HCT116 (cell line): ENCODE results near the gene ADD1. TPM values are rescaled to one million over a fixed set of nuclear protein-coding genes. Genes with fewer than 3 reads are reported as not detected.

Source experiments
- ATAC-seq: fragments of 200-7000 bp; cut with Tn5 transposase; 2 replicates; pipeline ENCODE4 v1.9.1; 2020; ENCODE audit warnings: mild to moderate bottlenecking, moderate library complexity
- BruUV-seq: library from RNA; stranded (reverse); fragments of 400-500 nt; replicated peaks from 2 replicates; lab custom pipeline; 2021; lab: Mats Ljungman, UMichigan
- CTCF ChIA-PET: fragments of 300-600 bp; sonication (Branson Sonifier 250); formaldehyde crosslinking; loops from one replicate; lab custom pipeline; 2021; ENCODE audit warnings: antibody characterized with exemption; lab: Charles Lee
- POLR2A ChIA-PET: fragments of 300-600, 350-600 bp; sonication (Branson Sonifier 250); formaldehyde crosslinking; loops from one replicate; lab custom pipeline; 2021; ENCODE audit warnings: antibody characterized with exemption; lab: Charles Lee
- RAD21 ChIA-PET, 2 experiments: fragments of 300-600 bp; sonication (Branson Sonifier 250); formaldehyde crosslinking; loops; one replicate each; lab custom pipeline; 2023; ENCODE audit warnings: low total read pairs in 2 of 2; ENCODE audit not compliant: uncharacterized antibody in 2 of 2, unreplicated experiment in 2 of 2, low non-redundant PET in 1 of 2; lab: Charles Lee
- DNase-seq: peaks from one replicate; pipeline ENCODE4 v3.0.0-alpha.2; 2010; ENCODE audit warnings: low read depth, low spot score
- H2AFZ ChIP-seq: fragments of 200-600 bp; shearing (Covaris generic), sonication (generic); 2 replicates; pipeline ENCODE4 v1.6.1; 2017; ENCODE audit warnings: low read depth, mixed run types, mixed read lengths, antibody characterized with exemption, low read length; ENCODE audit not compliant: poor library complexity, severe bottlenecking
- H3K27ac ChIP-seq: 2 replicates; pipeline ENCODE4 v1.5.1; 2012; ENCODE audit warnings: low read depth, low read length
- H3K27me3 ChIP-seq: fragments of 200-600 bp; sonication (generic); 2 replicates; pipeline ENCODE4 v1.6.1; 2016; ENCODE audit warnings: mixed run types, low read length, mixed read lengths; ENCODE audit not compliant: insufficient read depth
- H3K36me3 ChIP-seq, 2 experiments: fragments of 200-500 bp in 1 of 2; fragments of 200-600 bp in 1 of 2; sonication (Bioruptor generic) in 1 of 2; sonication (generic) in 1 of 2; 2 replicates each; pipeline versions ENCODE4 v1.5.1 to v1.6.1; 2014 to 2016; ENCODE audit warnings: low read length in 2 of 2, inconsistent platforms in 1 of 2, mixed read lengths in 1 of 2, mixed run types in 1 of 2; ENCODE audit not compliant: insufficient read depth in 2 of 2, control insufficient read depth in 1 of 2
- H3K4me1 ChIP-seq, 2 experiments: fragments of 200-600 bp in 1 of 2; sonication (generic) in 1 of 2; 2 replicates each; pipeline versions ENCODE4 v1.5.1 to v1.6.1; 2012 to 2017; ENCODE audit warnings: low read length in 2 of 2, inconsistent platforms in 1 of 2, mild to moderate bottlenecking in 1 of 2, mixed read lengths in 1 of 2, mixed run types in 1 of 2, moderate library complexity in 1 of 2; ENCODE audit not compliant: insufficient read depth in 2 of 2, control insufficient read depth in 1 of 2
- H3K4me2 ChIP-seq: fragments of 200-600 bp; sonication (generic); 2 replicates; pipeline ENCODE4 v1.6.1; 2017; ENCODE audit warnings: mixed run types, low read length, mixed read lengths
- H3K4me3 ChIP-seq, 2 experiments: fragments of 200-600 bp in 1 of 2; sonication (generic) in 1 of 2; replicated peaks in 1 of 2; 2 replicates each; pipeline ENCODE4 v1.5.1; 2011 to 2016; ENCODE audit warnings: low read length in 2 of 2, control low read depth in 1 of 2, low read depth in 1 of 2, mild to moderate bottlenecking in 1 of 2, mixed read lengths in 1 of 2, mixed run types in 1 of 2
- H3K79me2 ChIP-seq: fragments of 200-600 bp; sonication (generic); 2 replicates; pipeline ENCODE4 v1.6.1; 2017; ENCODE audit warnings: mild to moderate bottlenecking, mixed run types, low read length, moderate library complexity, mixed read lengths; ENCODE audit not compliant: insufficient read depth
- H3K9ac ChIP-seq: fragments of 200-600 bp; sonication (generic); 2 replicates; pipeline ENCODE4 v1.6.1; 2016; ENCODE audit warnings: low read length, mixed read lengths
- H3K9me2 ChIP-seq: fragments of 200-600 bp; sonication (generic), shearing (Covaris generic); 2 replicates; pipeline ENCODE4 v1.6.1; 2017; ENCODE audit warnings: mixed run types, mild to moderate bottlenecking, moderate library complexity; ENCODE audit not compliant: insufficient read depth
- H3K9me3 ChIP-seq, 2 experiments: fragments of 200-500 bp in 1 of 2; fragments of 200-600 bp in 1 of 2; sonication (Bioruptor generic) in 1 of 2; sonication (generic) in 1 of 2; 2 replicates each; pipeline ENCODE4 v1.6.1; 2014 to 2017; ENCODE audit warnings: low read length in 2 of 2, mixed read lengths in 2 of 2, inconsistent platforms in 1 of 2, low read depth in 1 of 2, mild to moderate bottlenecking in 1 of 2, mixed run types in 1 of 2, moderate library complexity in 1 of 2; ENCODE audit not compliant: control insufficient read depth in 1 of 2, insufficient read depth in 1 of 2
- H4K20me1 ChIP-seq: fragments of 200-600 bp; sonication (generic), shearing (Covaris generic); 2 replicates; pipeline ENCODE4 v1.6.1; 2017; ENCODE audit warnings: mixed run types, mild to moderate bottlenecking, moderate library complexity; ENCODE audit not compliant: insufficient read depth
- EZH2 ChIP-seq: fragments of 200-600 bp; sonication (generic); IDR thresholded peaks from 2 replicates; pipeline ENCODE4 v1.6.1; 2017; ENCODE audit warnings: antibody characterized with exemption, mixed run types
- POLR2A ChIP-seq: IDR thresholded peaks from 2 replicates; pipeline ENCODE4 v1.7.0; 2011; ENCODE audit warnings: borderline replicate concordance; ENCODE audit not compliant: insufficient read depth, insufficient read length; ENCODE audit errors: extremely low read depth
- POLR2AphosphoS5 ChIP-seq: IDR thresholded peaks from 2 replicates; pipeline ENCODE4 v1.6.1; 2011; ENCODE audit warnings: mild to moderate bottlenecking, low read depth, low read length, moderate library complexity
- YY1 ChIP-seq: IDR thresholded peaks from 2 replicates; pipeline ENCODE4 v1.6.1; 2011; ENCODE audit warnings: low read length, low read depth, moderate library complexity, mild to moderate bottlenecking; ENCODE audit not compliant: insufficient replicate concordance; ENCODE audit errors: extremely low read depth
- ZFX ChIP-seq: fragments of 450-650 bp; IDR thresholded peaks from 2 replicates; pipeline ENCODE4 v1.6.1; 2017
- intact Hi-C: fragments of 100-400 bp; cut with micrococcal nuclease; formaldehyde crosslinking; loops from 2 replicates; pipeline ENCODE4 v1.10.0; 2022
- total RNA-seq: library from RNA; stranded (reverse); gene quantifications from one replicate; pipeline ENCODE4 v1.2.1, GENCODE V29; 2021; ENCODE audit not compliant: unreplicated experiment
- TF ChIP-seq, protein P1 (sequence below): IDR thresholded peaks from 2 replicates; pipeline ENCODE4 v1.6.1; 2012; ENCODE audit warnings: low read depth
- TF ChIP-seq, protein P2 (sequence below): IDR thresholded peaks from 2 replicates; pipeline ENCODE4 v1.6.1; 2011; ENCODE audit warnings: mild to moderate bottlenecking, low read length, moderate library complexity; ENCODE audit not compliant: insufficient replicate concordance; ENCODE audit errors: extremely low read depth
- TF ChIP-seq, protein P3 (sequence below): IDR thresholded peaks from 2 replicates; pipeline ENCODE4 v1.6.1; 2012

Gene ADD1
- total RNA-seq, 1 experiment from 2014 or later = 139 TPM

DNA sequence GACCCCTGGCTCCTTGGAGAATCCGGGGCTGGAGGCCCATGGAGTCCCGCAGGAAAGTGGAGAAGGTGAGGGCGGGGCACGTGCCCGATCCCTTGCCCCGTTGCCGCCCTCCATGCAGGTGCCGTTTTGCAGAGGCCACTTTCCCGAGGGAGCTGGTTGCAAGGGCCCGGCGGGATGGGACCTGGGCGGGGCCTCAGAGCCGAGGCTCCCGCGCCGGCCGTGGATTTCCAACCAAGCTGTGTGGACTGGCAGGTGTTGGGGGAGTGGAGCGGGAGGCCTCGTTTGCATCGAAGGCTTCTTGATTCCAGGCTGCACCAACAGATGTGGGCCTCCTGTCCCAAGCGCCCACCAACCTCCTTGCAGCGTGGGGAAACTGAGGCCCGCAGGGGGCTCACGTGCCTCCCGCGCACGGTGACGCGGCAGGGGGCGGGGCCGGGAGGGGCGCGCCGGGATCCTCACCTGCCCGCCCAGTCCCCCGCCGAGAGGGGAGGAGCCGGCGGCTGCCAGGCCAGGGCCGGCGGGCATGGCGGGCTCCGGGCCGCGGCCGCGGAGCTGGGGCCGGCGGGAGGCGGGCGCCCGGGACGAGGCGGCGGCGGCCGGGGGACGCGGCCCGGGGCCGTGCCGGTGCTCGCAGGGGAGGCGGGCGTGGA, 25.8 kb upstream of the ADD1 start:
- TF ChIP-seq, protein P1, sequence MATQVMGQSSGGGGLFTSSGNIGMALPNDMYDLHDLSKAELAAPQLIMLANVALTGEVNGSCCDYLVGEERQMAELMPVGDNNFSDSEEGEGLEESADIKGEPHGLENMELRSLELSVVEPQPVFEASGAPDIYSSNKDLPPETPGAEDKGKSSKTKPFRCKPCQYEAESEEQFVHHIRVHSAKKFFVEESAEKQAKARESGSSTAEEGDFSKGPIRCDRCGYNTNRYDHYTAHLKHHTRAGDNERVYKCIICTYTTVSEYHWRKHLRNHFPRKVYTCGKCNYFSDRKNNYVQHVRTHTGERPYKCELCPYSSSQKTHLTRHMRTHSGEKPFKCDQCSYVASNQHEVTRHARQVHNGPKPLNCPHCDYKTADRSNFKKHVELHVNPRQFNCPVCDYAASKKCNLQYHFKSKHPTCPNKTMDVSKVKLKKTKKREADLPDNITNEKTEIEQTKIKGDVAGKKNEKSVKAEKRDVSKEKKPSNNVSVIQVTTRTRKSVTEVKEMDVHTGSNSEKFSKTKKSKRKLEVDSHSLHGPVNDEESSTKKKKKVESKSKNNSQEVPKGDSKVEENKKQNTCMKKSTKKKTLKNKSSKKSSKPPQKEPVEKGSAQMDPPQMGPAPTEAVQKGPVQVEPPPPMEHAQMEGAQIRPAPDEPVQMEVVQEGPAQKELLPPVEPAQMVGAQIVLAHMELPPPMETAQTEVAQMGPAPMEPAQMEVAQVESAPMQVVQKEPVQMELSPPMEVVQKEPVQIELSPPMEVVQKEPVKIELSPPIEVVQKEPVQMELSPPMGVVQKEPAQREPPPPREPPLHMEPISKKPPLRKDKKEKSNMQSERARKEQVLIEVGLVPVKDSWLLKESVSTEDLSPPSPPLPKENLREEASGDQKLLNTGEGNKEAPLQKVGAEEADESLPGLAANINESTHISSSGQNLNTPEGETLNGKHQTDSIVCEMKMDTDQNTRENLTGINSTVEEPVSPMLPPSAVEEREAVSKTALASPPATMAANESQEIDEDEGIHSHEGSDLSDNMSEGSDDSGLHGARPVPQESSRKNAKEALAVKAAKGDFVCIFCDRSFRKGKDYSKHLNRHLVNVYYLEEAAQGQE = no peak
- TF ChIP-seq, protein P2, sequence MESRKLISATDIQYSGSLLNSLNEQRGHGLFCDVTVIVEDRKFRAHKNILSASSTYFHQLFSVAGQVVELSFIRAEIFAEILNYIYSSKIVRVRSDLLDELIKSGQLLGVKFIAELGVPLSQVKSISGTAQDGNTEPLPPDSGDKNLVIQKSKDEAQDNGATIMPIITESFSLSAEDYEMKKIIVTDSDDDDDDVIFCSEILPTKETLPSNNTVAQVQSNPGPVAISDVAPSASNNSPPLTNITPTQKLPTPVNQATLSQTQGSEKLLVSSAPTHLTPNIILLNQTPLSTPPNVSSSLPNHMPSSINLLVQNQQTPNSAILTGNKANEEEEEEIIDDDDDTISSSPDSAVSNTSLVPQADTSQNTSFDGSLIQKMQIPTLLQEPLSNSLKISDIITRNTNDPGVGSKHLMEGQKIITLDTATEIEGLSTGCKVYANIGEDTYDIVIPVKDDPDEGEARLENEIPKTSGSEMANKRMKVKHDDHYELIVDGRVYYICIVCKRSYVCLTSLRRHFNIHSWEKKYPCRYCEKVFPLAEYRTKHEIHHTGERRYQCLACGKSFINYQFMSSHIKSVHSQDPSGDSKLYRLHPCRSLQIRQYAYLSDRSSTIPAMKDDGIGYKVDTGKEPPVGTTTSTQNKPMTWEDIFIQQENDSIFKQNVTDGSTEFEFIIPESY = no peak
- TF ChIP-seq, protein P3, sequence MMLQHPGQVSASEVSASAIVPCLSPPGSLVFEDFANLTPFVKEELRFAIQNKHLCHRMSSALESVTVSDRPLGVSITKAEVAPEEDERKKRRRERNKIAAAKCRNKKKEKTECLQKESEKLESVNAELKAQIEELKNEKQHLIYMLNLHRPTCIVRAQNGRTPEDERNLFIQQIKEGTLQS = no peak
- TF ChIP-seq POLR2AphosphoS5 (peak; percentile 47; the same call in 1 of the 2 replicates), EZH2 (no peak), POLR2A (peak; percentile 64), ZFX (peak; percentile 65; the same call in 1 of the 2 replicates), YY1 (peak; percentile 48)
- peaks cover 14 to 36% of the 10 kb centered on the region in 2 experiments; a peak in 3 of 4 replicates for H3K4me1 ChIP-seq
- POLR2A ChIA-PET = interaction anchor here (1.5 kb wide), 1 partner anchor 21 kb away, joined by 3 read pairs; no protein-coding TSS in a partner anchor
- peaks cover 42% of the 10 kb centered on the region for H3K79me2 ChIP-seq
- H3K4me3 ChIP-seq = peak overlapping the region; percentile 51 to 78
- no peak overlapping the region for H2AFZ ChIP-seq
- no peaks in the 10 kb centered on the region for H3K27me3 ChIP-seq
- BruUV-seq = no TSS peak
- CTCF ChIA-PET = no interaction called here
- H3K27ac ChIP-seq = peak overlapping the region; percentile 84
- ATAC-seq = peak; percentile 87
- RAD21 ChIA-PET = no interaction called here
- H3K36me3 ChIP-seq = peaks cover 0 to 4% of the 10 kb centered on the region in 2 experiments
- H4K20me1 ChIP-seq = no peaks in the 10 kb centered on the region
- intact Hi-C loops = no loop called here
- no peaks in the 10 kb centered on the region for H3K9me2 ChIP-seq
- H3K9me3 ChIP-seq = no peaks in the 10 kb centered on the region
- peak overlapping the region; percentile 86 for H3K9ac ChIP-seq
- peak; percentile 7 for DNase-seq
- peak overlapping the region; percentile 82 for H3K4me2 ChIP-seq
